GM21447 (cell line): Measurements from ENCODE around the gene DDC.

Experiments
- ATAC-seq: cut with Tn5 transposase; IDR thresholded peaks from one replicate; pipeline ENCODE4 v1.9.1; 2021; ENCODE audit not compliant: unreplicated experiment

DDC gene

GRCh38 chr7:50418526-50419290, 146.5 kb downstream of the DDC start:
- ATAC-seq = no peak

- ATAC-seq = peak; percentile 78
These were observed 147.1 kb downstream of the DDC start for GRCh38 chr7:50418086-50418515.

GRCh38 chr7:50416527-50417182, 148.6 kb downstream of the DDC start:
- peak; percentile 83 for ATAC-seq

GRCh38 chr7:50415844-50416364, 149.3 kb downstream of the DDC start:
- no peak for ATAC-seq

GRCh38 chr7:50413561-50413960, 151.6 kb downstream of the DDC start:
- no peak for ATAC-seq

- no peak for ATAC-seq
These were observed 152.2 kb downstream of the DDC start for GRCh38 chr7:50412973-50413372.

GRCh38 chr7:50411332-50411731, 153.9 kb downstream of the DDC start:
- no peak for ATAC-seq

GRCh38 chr7:50409856-50410745, 155.1 kb downstream of the DDC start:
- peak; percentile 60 for ATAC-seq
